HepG2 (cell line): ENCODE data around the gene TCF23. TPM values are rescaled to one million over a fixed set of nuclear protein-coding genes. Genes with fewer than 3 reads are reported as not detected.

ENCODE experiments used
- CEBPB ChIP-seq: IDR thresholded peaks from 2 replicates; pipeline ENCODE4 v1.6.1; 2011; ENCODE audit warnings: low read depth, low read length, improper control_type of control experiment, borderline replicate concordance
- CEBPG ChIP-seq: IDR thresholded peaks from 2 replicates; pipeline ENCODE4 v1.6.1; 2016
- ETV5 ChIP-seq: IDR thresholded peaks from 2 replicates; pipeline ENCODE4 v1.6.1; 2018; ENCODE audit warnings: missing biosample characterization, missing genetic modification reagents, inconsistent platforms, borderline replicate concordance
- ISL2 ChIP-seq: sonication (generic); formaldehyde crosslinking; IDR thresholded peaks from 2 replicates; pipeline ENCODE4 v1.5.0; 2020; ENCODE audit warnings: missing genetic modification reagents
- SCMH1 ChIP-seq: sonication (generic); formaldehyde crosslinking; IDR thresholded peaks from 2 replicates; pipeline ENCODE4 v1.9.0; 2021; ENCODE audit warnings: missing genetic modification reagents, mild to moderate bottlenecking, borderline replicate concordance
- SIX1 ChIP-seq: sonication (generic); formaldehyde crosslinking; IDR thresholded peaks from 2 replicates; pipeline ENCODE4 v1.4.0; 2020; ENCODE audit warnings: missing genetic modification reagents, borderline replicate concordance
- ZMAT3 ChIP-seq: sonication (generic); formaldehyde crosslinking; conservative IDR thresholded peaks from 2 replicates; pipeline ENCODE4 v1.7.0; 2021; ENCODE audit warnings: missing genetic modification reagents
- ZNF333 ChIP-seq: sonication (generic); formaldehyde crosslinking; IDR thresholded peaks from 2 replicates; pipeline ENCODE4 v1.4.0; 2020; ENCODE audit warnings: mild to moderate bottlenecking, missing genetic modification reagents, borderline replicate concordance
- ZNF7 ChIP-seq: IDR thresholded peaks from 2 replicates; pipeline ENCODE4 v1.6.1; 2016; ENCODE audit warnings: missing biosample characterization, missing genetic modification reagents
- ZNF891 ChIP-seq: sonication (generic); formaldehyde crosslinking; IDR thresholded peaks from 2 replicates; pipeline ENCODE4 v1.5.0; 2020; ENCODE audit warnings: mild to moderate bottlenecking, missing genetic modification reagents
- polyA plus RNA-seq, 8 experiments: library from polyadenylated mRNA; depleted of rRNA in 3 of 8; stranded (reverse) in 7 of 8; unstranded in 1 of 8; fragments of >200 nt; fragmentation: Illumina TruSeq in 4 of 8; extraction: Trizol in 4 of 8; gene quantifications; 2 replicates each; pipeline versions ENCODE4 v1.2.1 to v1.2.3, GENCODE V29; 2011 to 2016; ENCODE audit warnings: low read depth in 4 of 8, missing spikeins in 1 of 8, mixed read lengths in 1 of 8; ENCODE audit not compliant: insufficient read depth in 1 of 8
- total RNA-seq, 5 experiments: library from RNA; depleted of rRNA; stranded (reverse); fragments of >200 nt; fragmentation: Illumina TruSeq; extraction: Trizol; gene quantifications; 2 replicates each; pipeline ENCODE4 v1.2.3, GENCODE V29; 2016; ENCODE audit warnings: low read depth in 1 of 5
- TF ChIP-seq, protein P1 (sequence below): sonication (generic); formaldehyde crosslinking; IDR thresholded peaks from 2 replicates; pipeline ENCODE4 v1.5.1; 2020; ENCODE audit warnings: missing genetic modification reagents, mild to moderate bottlenecking, borderline replicate concordance
- TF ChIP-seq, protein P2 (sequence below): sonication (generic); formaldehyde crosslinking; IDR thresholded peaks from 2 replicates; pipeline ENCODE4 v1.4.0; 2020; ENCODE audit warnings: missing genetic modification reagents
- TF ChIP-seq, protein P3 (sequence below): sonication (generic); formaldehyde crosslinking; IDR thresholded peaks from 2 replicates; pipeline ENCODE4 v1.4.0; 2020; ENCODE audit warnings: missing genetic modification reagents
- TF ChIP-seq, protein P4 (sequence below), 2 experiments: sonication (generic) in 1 of 2; formaldehyde crosslinking in 1 of 2; IDR thresholded peaks; 2 replicates each; pipeline versions ENCODE4 v1.4.0 to v1.6.1; 2016 to 2020; ENCODE audit warnings: borderline replicate concordance in 1 of 2, low read depth in 1 of 2, mild to moderate bottlenecking in 1 of 2, missing genetic modification reagents in 1 of 2

Gene TCF23
- total and polyA plus RNA-seq, 2 of the 13 experiments (the other 11 are each of a cell fraction or from before 2014, with no cell fraction given) = 0.02 to 1.4 TPM

DNA sequence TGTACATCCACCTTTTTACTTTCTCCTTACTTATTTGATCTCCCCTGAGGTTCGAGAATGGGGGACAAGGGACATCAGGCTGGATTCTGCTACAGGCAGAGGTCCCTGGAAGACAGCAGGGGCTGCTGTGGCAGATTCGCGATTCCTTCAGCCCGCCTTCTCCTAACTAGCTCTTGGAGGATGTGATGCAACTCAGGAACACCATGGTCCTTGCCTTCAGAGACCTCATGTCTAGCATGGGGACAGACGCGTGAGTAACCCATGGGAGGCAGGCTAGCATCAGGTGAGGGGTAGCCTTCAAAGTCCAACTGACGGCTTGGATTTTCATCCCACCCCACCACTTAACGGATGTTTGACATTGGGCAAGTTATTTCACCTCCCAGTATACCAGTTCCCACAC, 869 bp upstream of the TCF23 start (continued):
- TF ChIP-seq, protein P1, sequence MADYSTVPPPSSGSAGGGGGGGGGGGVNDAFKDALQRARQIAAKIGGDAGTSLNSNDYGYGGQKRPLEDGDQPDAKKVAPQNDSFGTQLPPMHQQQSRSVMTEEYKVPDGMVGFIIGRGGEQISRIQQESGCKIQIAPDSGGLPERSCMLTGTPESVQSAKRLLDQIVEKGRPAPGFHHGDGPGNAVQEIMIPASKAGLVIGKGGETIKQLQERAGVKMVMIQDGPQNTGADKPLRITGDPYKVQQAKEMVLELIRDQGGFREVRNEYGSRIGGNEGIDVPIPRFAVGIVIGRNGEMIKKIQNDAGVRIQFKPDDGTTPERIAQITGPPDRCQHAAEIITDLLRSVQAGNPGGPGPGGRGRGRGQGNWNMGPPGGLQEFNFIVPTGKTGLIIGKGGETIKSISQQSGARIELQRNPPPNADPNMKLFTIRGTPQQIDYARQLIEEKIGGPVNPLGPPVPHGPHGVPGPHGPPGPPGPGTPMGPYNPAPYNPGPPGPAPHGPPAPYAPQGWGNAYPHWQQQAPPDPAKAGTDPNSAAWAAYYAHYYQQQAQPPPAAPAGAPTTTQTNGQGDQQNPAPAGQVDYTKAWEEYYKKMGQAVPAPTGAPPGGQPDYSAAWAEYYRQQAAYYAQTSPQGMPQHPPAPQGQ (CRISPR knock-in tag) = no peak
- TF ChIP-seq ZNF7 (CRISPR knock-in tag) = no peak
- 0 out of 2 replicates have a peak, but pooled peaks have one; percentile 16 for TF ChIP-seq ETV5 (CRISPR knock-in tag)
- TF ChIP-seq ZNF333 (CRISPR knock-in tag) = no peak
- TF ChIP-seq, protein P2, sequence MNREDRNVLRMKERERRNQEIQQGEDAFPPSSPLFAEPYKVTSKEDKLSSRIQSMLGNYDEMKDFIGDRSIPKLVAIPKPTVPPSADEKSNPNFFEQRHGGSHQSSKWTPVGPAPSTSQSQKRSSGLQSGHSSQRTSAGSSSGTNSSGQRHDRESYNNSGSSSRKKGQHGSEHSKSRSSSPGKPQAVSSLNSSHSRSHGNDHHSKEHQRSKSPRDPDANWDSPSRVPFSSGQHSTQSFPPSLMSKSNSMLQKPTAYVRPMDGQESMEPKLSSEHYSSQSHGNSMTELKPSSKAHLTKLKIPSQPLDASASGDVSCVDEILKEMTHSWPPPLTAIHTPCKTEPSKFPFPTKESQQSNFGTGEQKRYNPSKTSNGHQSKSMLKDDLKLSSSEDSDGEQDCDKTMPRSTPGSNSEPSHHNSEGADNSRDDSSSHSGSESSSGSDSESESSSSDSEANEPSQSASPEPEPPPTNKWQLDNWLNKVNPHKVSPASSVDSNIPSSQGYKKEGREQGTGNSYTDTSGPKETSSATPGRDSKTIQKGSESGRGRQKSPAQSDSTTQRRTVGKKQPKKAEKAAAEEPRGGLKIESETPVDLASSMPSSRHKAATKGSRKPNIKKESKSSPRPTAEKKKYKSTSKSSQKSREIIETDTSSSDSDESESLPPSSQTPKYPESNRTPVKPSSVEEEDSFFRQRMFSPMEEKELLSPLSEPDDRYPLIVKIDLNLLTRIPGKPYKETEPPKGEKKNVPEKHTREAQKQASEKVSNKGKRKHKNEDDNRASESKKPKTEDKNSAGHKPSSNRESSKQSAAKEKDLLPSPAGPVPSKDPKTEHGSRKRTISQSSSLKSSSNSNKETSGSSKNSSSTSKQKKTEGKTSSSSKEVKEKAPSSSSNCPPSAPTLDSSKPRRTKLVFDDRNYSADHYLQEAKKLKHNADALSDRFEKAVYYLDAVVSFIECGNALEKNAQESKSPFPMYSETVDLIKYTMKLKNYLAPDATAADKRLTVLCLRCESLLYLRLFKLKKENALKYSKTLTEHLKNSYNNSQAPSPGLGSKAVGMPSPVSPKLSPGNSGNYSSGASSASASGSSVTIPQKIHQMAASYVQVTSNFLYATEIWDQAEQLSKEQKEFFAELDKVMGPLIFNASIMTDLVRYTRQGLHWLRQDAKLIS (CRISPR knock-in tag) = no peak
- TF ChIP-seq CEBPB = peak; percentile 48; the same call in 1 of the 2 replicates
- no peak for TF ChIP-seq SCMH1 (CRISPR knock-in tag)
- TF ChIP-seq, protein P3, sequence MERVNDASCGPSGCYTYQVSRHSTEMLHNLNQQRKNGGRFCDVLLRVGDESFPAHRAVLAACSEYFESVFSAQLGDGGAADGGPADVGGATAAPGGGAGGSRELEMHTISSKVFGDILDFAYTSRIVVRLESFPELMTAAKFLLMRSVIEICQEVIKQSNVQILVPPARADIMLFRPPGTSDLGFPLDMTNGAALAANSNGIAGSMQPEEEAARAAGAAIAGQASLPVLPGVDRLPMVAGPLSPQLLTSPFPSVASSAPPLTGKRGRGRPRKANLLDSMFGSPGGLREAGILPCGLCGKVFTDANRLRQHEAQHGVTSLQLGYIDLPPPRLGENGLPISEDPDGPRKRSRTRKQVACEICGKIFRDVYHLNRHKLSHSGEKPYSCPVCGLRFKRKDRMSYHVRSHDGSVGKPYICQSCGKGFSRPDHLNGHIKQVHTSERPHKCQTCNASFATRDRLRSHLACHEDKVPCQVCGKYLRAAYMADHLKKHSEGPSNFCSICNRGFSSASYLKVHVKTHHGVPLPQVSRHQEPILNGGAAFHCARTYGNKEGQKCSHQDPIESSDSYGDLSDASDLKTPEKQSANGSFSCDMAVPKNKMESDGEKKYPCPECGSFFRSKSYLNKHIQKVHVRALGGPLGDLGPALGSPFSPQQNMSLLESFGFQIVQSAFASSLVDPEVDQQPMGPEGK = no peak
- TF ChIP-seq ZNF891 (CRISPR knock-in tag) = no peak
- TF ChIP-seq ISL2 (CRISPR knock-in tag) = no peak
- no peak for TF ChIP-seq SIX1 (CRISPR knock-in tag)
- peak; percentile 54 for TF ChIP-seq CEBPG (CRISPR knock-in tag)
- no peak for TF ChIP-seq ZMAT3
- TF ChIP-seq, protein P4, sequence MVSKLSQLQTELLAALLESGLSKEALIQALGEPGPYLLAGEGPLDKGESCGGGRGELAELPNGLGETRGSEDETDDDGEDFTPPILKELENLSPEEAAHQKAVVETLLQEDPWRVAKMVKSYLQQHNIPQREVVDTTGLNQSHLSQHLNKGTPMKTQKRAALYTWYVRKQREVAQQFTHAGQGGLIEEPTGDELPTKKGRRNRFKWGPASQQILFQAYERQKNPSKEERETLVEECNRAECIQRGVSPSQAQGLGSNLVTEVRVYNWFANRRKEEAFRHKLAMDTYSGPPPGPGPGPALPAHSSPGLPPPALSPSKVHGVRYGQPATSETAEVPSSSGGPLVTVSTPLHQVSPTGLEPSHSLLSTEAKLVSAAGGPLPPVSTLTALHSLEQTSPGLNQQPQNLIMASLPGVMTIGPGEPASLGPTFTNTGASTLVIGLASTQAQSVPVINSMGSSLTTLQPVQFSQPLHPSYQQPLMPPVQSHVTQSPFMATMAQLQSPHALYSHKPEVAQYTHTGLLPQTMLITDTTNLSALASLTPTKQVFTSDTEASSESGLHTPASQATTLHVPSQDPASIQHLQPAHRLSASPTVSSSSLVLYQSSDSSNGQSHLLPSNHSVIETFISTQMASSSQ (IDR thresholded peaks at IDR 0.05; ENCODE audit: low read depth) = no peak
- TF ChIP-seq, protein P4 (CRISPR knock-in tag; IDR thresholded peaks at IDR 0.05; ENCODE audit: borderline replicate concordance) = no peak
- TF ChIP-seq, all 625 proteins: peak for 6
